Endodermal cell (in vitro differentiated cells): Measurements from ENCODE around the gene PGBD5. TPM values are rescaled to one million over a fixed set of nuclear protein-coding genes. Genes with fewer than 3 reads are reported as not detected.

Source experiments
- DNase-seq: peaks from one replicate; pipeline ENCODE4 v3.0.0-alpha.2; 2017
- H3K27ac ChIP-seq: 2 replicates; pipeline ENCODE4 v1.5.1; 2013; ENCODE audit warnings: mild to moderate bottlenecking, low read depth, low read length, moderate library complexity
- H3K27me3 ChIP-seq: 2 replicates; pipeline ENCODE4 v1.6.1; 2013; ENCODE audit warnings: mild to moderate bottlenecking, low read length, moderate library complexity; ENCODE audit not compliant: insufficient read depth, control insufficient read depth, poor library complexity, severe bottlenecking
- H3K36me3 ChIP-seq: 2 replicates; pipeline ENCODE4 v1.7.0; 2013; ENCODE audit warnings: mild to moderate bottlenecking, low read length, moderate library complexity; ENCODE audit not compliant: control insufficient read depth, insufficient read depth
- H3K4me1 ChIP-seq: one replicate; pipeline ENCODE4 v1.7.0; 2013; ENCODE audit warnings: low read length; ENCODE audit not compliant: control insufficient read depth, insufficient read depth
- H3K4me3 ChIP-seq: 2 replicates; pipeline ENCODE4 v1.5.1; 2013; ENCODE audit warnings: mild to moderate bottlenecking, low read length, moderate library complexity
- H3K9ac ChIP-seq: 2 replicates; pipeline ENCODE4 v1.6.1; 2013; ENCODE audit warnings: mild to moderate bottlenecking, low read length, moderate library complexity; ENCODE audit not compliant: poor library complexity, severe bottlenecking; ENCODE audit errors: extremely low read depth
- H3K9me3 ChIP-seq: 2 replicates; pipeline ENCODE4 v1.6.1; 2013; ENCODE audit warnings: mild to moderate bottlenecking, low read length, moderate library complexity; ENCODE audit not compliant: control insufficient read depth
- H3K27ac Mint-ChIP-seq: 2 replicates; pipeline ENCODE4 v1.8.0; 2020; ENCODE audit warnings: mixed read lengths
- H3K27me3 Mint-ChIP-seq: 2 replicates; pipeline ENCODE4 v1.8.0; 2021; ENCODE audit warnings: mild to moderate bottlenecking, mixed read lengths; ENCODE audit not compliant: insufficient read depth
- H3K36me3 Mint-ChIP-seq: 2 replicates; pipeline ENCODE4 v1.8.0; 2020; ENCODE audit warnings: low read depth, mixed read lengths
- H3K4me1 Mint-ChIP-seq: 2 replicates; pipeline ENCODE4 v1.8.0; 2020; ENCODE audit warnings: mixed read lengths
- H3K4me3 Mint-ChIP-seq: 2 replicates; pipeline ENCODE4 v1.8.0; 2020; ENCODE audit warnings: mild to moderate bottlenecking, moderate library complexity, mixed read lengths
- H3K9me3 Mint-ChIP-seq: 2 replicates; pipeline ENCODE4 v1.8.0; 2020; ENCODE audit warnings: mild to moderate bottlenecking, mixed read lengths
- CTCF ChIP-seq: fragments of 200-600 bp; sonication (generic); conservative IDR thresholded peaks from 2 replicates; pipeline ENCODE4 v1.5.0; 2021; ENCODE audit warnings: antibody characterized with exemption, mild to moderate bottlenecking
- WGBS, 2 experiments: methylation state at CpG; one replicate each; pipeline versions ENCODE4 v1.1.5 to v1.1.7; 2013; ENCODE audit warnings: missing lambda C conversion rate in 2 of 2, mixed read lengths in 1 of 2; ENCODE audit not compliant: insufficient coverage in 1 of 2, insufficient read length in 1 of 2; 5-methylcytosine and 5-hydroxymethylcytosine counted together
- total RNA-seq, 2 donors: library from RNA; stranded (reverse); fragmentation: NEBNext Ultra II Directional in 1 of 2; extraction: Animal tissue kit (Norgen Biotek cat#: 25700) in 1 of 2; gene quantifications; 2 replicates in 1 of 2; 3 replicates in 1 of 2; pipeline ENCODE4 v1.2.1, GENCODE V29; 2021

Gene PGBD5
- total RNA-seq, 2 donors from 2014 or later = 1.3 to 4.6 TPM

DNA sequence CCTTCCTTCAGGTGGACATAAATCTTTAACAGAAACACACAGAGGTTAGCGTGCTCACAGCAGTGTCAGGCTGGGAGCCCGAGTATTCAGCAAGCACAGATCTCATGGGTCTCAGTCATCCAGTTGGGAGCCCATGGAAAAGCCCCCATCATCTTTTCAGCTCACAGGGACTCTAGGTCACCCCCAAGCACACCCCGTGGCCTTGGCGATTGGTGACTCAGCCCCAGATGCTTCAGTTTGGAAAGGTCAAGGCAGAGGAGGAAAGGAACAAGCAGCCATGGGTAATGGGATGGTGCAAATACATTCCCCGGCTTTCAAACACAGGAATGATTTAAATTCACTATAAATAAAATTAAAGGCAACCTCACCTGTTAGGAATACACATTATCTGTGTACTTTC, 88.9 kb downstream of the PGBD5 start:
- Histone ChIP-seq H3K27ac (no peak overlapping the region), H3K36me3 (no peaks in the 10 kb centered on the region), H3K4me1 (no peaks in the 10 kb centered on the region), H3K9me3 (no peaks in the 10 kb centered on the region), H3K9ac (no peak overlapping the region), H3K4me3 (no peak overlapping the region), H3K27me3 (no peaks in the 10 kb centered on the region)
- Mint-ChIP-seq H3K27ac (no peak overlapping the region), H3K4me1 (peaks cover 2% of the 10 kb centered on the region), H3K27me3 (no peaks in the 10 kb centered on the region), H3K4me3 (no peak overlapping the region), H3K9me3 (no peaks in the 10 kb centered on the region), H3K36me3 (no peaks in the 10 kb centered on the region)
- TF ChIP-seq CTCF = no peak
- 94% methylated on average over 5 of the region's 5 CpGs; no CpG with 5 or more reads in 1 of the 2 experiments for WGBS, 2 experiments
- no peak for DNase-seq

DNA sequence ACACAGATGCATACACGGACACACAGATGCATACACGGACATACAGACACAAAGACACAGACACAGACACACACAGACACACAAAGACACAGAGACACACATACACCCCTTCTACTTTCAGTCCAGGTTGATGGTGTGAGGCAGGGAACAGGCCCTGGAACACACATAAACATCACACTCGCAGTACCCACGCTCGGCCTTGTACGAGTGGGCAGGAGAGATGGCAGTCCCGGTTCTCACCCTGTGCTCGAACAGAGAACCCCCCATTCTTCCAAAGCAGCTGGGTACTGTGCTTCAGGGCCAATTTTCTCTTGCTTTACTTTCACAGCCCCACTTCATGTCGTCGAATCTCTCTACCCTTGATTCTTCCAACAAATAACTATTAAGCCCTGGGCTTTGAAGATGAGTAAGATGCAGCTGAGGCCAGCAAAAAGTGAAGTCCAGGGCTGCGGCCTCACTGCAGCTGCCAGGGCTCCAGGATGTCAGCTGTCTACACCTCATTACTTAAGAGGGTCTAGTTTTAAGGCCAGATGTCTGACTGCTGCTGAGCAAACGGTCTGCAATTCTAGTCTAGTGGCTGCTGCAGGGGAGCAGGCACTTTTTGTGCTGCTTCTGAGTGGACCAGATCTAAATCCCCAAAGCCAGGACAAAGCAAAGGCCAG, 90.1 kb downstream of the PGBD5 start:
- H3K27ac Mint-ChIP-seq = no peak overlapping the region
- H3K27me3 ChIP-seq = no peaks in the 10 kb centered on the region
- H3K4me1 ChIP-seq = no peaks in the 10 kb centered on the region
- H3K27ac ChIP-seq = no peak overlapping the region
- no peaks in the 10 kb centered on the region for H3K9me3 ChIP-seq
- no peaks in the 10 kb centered on the region for H3K27me3 Mint-ChIP-seq
- no peaks in the 10 kb centered on the region for H3K36me3 ChIP-seq
- WGBS, 2 experiments = 84 to 91% methylated on average over 4 to 12 of the region's 12 CpGs
- no peak for DNase-seq
- H3K9me3 Mint-ChIP-seq = no peaks in the 10 kb centered on the region
- H3K4me3 Mint-ChIP-seq = no peak overlapping the region
- H3K9ac ChIP-seq = no peak overlapping the region
- H3K36me3 Mint-ChIP-seq = no peaks in the 10 kb centered on the region
- peaks cover 3% of the 10 kb centered on the region for H3K4me1 Mint-ChIP-seq
- no peak overlapping the region for H3K4me3 ChIP-seq
- TF ChIP-seq CTCF = no peak

DNA sequence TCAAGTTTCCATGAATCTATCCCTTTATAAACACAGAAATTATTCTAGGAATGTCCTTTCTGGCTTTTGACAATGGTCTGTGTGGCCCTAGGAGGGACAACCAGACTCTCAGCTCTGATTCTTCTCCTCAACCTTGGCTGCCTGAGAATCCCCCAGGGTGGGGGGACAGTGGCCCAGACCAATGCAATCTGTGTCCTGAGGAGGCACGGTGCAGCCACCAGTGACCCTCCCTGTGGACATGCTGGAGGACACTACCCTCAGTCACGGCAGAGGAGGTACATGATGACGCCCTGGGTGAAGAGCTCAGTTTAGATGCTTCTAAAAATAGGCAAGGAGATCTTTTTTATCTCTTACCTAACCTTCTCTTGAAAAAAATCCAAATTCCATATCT, 91.7 kb downstream of the PGBD5 start:
- H3K9me3 ChIP-seq = no peaks in the 10 kb centered on the region
- no peak for DNase-seq
- H3K9ac ChIP-seq = no peak overlapping the region
- H3K27ac ChIP-seq = no peak overlapping the region
- no peak overlapping the region for H3K4me3 ChIP-seq
- H3K36me3 ChIP-seq = no peaks in the 10 kb centered on the region
- no peak overlapping the region for H3K27ac Mint-ChIP-seq
- no peaks in the 10 kb centered on the region for H3K36me3 Mint-ChIP-seq
- no peaks in the 10 kb centered on the region for H3K4me1 ChIP-seq
- H3K4me3 Mint-ChIP-seq = no peak overlapping the region
- 93% methylated on average over 3 of the region's 3 CpGs; no CpG with 5 or more reads in 1 of the 2 experiments for WGBS, 2 experiments
- no peaks in the 10 kb centered on the region for H3K9me3 Mint-ChIP-seq
- no peaks in the 10 kb centered on the region for H3K27me3 Mint-ChIP-seq
- no peaks in the 10 kb centered on the region for H3K27me3 ChIP-seq
- no peak for TF ChIP-seq CTCF
- H3K4me1 Mint-ChIP-seq = peaks cover 3% of the 10 kb centered on the region
